ENCODE results near the gene FAM9C.
"Not testable (repeated sequence)": the region's sequence is repeated elsewhere in the genome, so short reads cannot be mapped to it uniquely, and the experiment has no call there.

Gene FAM9C

GRCh38 chrX:13090339-13091110 lies 46.1 kb upstream of the FAM9C start:
- H3K4me3 ChIP-seq (ENCODE audit: low read length), result peak overlapping the region; percentile 57
- TF ChIP-seq EZH2phosphoT487 (IDR thresholded peaks at IDR 0.05; ENCODE audit: low read depth), result no peak
- TF ChIP-seq CTCF (IDR thresholded peaks at IDR 0.05; ENCODE audit: low read depth, low read length), result no peak
- H3K79me2 ChIP-seq (ENCODE audit: low read length), result no peaks in the 10 kb centered on the region; the same call in 1 of the 2 replicates
- peak overlapping the region; percentile 9; the same call in 1 of the 2 replicates for H2AFZ ChIP-seq (ENCODE audit: low read depth, low read length)
- no peaks in the 10 kb centered on the region for H3K9me3 ChIP-seq (ENCODE audit: insufficient read depth, low read length)
- no peaks in the 10 kb centered on the region for H3K27me3 ChIP-seq (ENCODE audit: low read depth, low read length)
- peaks cover 2% of the 10 kb centered on the region for H3K36me3 ChIP-seq (replicated peaks; ENCODE audit: low read depth, low read length)
- peak overlapping the region; percentile 99 for H3K27ac ChIP-seq (ENCODE audit: low read length)
- H3K4me1 ChIP-seq (ENCODE audit: low read length), result peaks cover 83% of the 10 kb centered on the region
- H3K9ac ChIP-seq (ENCODE audit: low read length), result peak overlapping the region; percentile 93
- H3K4me2 ChIP-seq (ENCODE audit: low read length), result peak overlapping the region; percentile 65
- H4K20me1 ChIP-seq (ENCODE audit: insufficient read depth, low read length), result no peaks in the 10 kb centered on the region

- H3K9ac ChIP-seq (ENCODE audit: low read length), result peak overlapping the region; percentile 93
- peaks cover 2% of the 10 kb centered on the region for H3K36me3 ChIP-seq (replicated peaks; ENCODE audit: low read depth, low read length)
- H3K27me3 ChIP-seq (ENCODE audit: low read depth, low read length), result no peaks in the 10 kb centered on the region
- H3K9me3 ChIP-seq (ENCODE audit: insufficient read depth, low read length), result no peaks in the 10 kb centered on the region
- no peaks in the 10 kb centered on the region; the same call in 1 of the 2 replicates for H3K79me2 ChIP-seq (ENCODE audit: low read length)
- no peak overlapping the region for H2AFZ ChIP-seq (ENCODE audit: low read depth, low read length)
- H4K20me1 ChIP-seq (ENCODE audit: insufficient read depth, low read length), result no peaks in the 10 kb centered on the region
- peak overlapping the region; percentile 65 for H3K4me2 ChIP-seq (ENCODE audit: low read length)
- TF ChIP-seq EZH2phosphoT487 (IDR thresholded peaks at IDR 0.05; ENCODE audit: low read depth) (no peak), CTCF (IDR thresholded peaks at IDR 0.05; ENCODE audit: low read depth, low read length) (no peak)
- peaks cover 88% of the 10 kb centered on the region for H3K4me1 ChIP-seq (ENCODE audit: low read length)
- peak overlapping the region; percentile 57; the same call in 1 of the 2 replicates for H3K4me3 ChIP-seq (ENCODE audit: low read length)
- H3K27ac ChIP-seq (ENCODE audit: low read length), result peak overlapping the region; percentile 99
Measured at GRCh38 chrX:13090027-13090338, 45.6 kb upstream of the FAM9C start.

- Histone ChIP-seq H3K9me3 (ENCODE audit: insufficient read depth, low read length) (no peaks in the 10 kb centered on the region), H3K4me2 (ENCODE audit: low read length) (peak overlapping the region; percentile 54), H3K79me2 (ENCODE audit: low read length) (no peaks in the 10 kb centered on the region; the same call in 1 of the 2 replicates), H3K9ac (ENCODE audit: low read length) (peak overlapping the region; percentile 71), H3K27me3 (ENCODE audit: low read depth, low read length) (no peaks in the 10 kb centered on the region), H2AFZ (ENCODE audit: low read depth, low read length) (peak overlapping the region; percentile 22; the same call in 1 of the 2 replicates), H3K36me3 (replicated peaks; ENCODE audit: low read depth, low read length) (peaks cover 2% of the 10 kb centered on the region), H4K20me1 (ENCODE audit: insufficient read depth, low read length) (no peaks in the 10 kb centered on the region), H3K4me3 (ENCODE audit: low read length) (peak overlapping the region; percentile 36; the same call in 1 of the 2 replicates), H3K27ac (ENCODE audit: low read length) (peak overlapping the region; percentile 97), H3K4me1 (ENCODE audit: low read length) (peaks cover 98% of the 10 kb centered on the region)
- TF ChIP-seq CTCF (IDR thresholded peaks at IDR 0.05; ENCODE audit: low read depth, low read length), result no peak
- no peak for TF ChIP-seq EZH2phosphoT487 (IDR thresholded peaks at IDR 0.05; ENCODE audit: low read depth)
Measured at GRCh38 chrX:13088156-13088487, 43.7 kb upstream of the FAM9C start.

- Histone ChIP-seq H3K4me2 (ENCODE audit: low read length) (peak overlapping the region; percentile 54), H3K9me3 (ENCODE audit: insufficient read depth, low read length) (no peaks in the 10 kb centered on the region), H3K79me2 (ENCODE audit: low read length) (no peaks in the 10 kb centered on the region; the same call in 1 of the 2 replicates), H3K27ac (ENCODE audit: low read length) (peak overlapping the region; percentile 97), H3K4me3 (ENCODE audit: low read length) (peak overlapping the region; percentile 36; the same call in 1 of the 2 replicates), H3K4me1 (ENCODE audit: low read length) (peaks cover 98% of the 10 kb centered on the region), H2AFZ (ENCODE audit: low read depth, low read length) (peak overlapping the region; percentile 22; the same call in 1 of the 2 replicates), H3K36me3 (replicated peaks; ENCODE audit: low read depth, low read length) (no peaks in the 10 kb centered on the region), H3K9ac (ENCODE audit: low read length) (peak overlapping the region; percentile 71), H4K20me1 (ENCODE audit: insufficient read depth, low read length) (no peaks in the 10 kb centered on the region), H3K27me3 (ENCODE audit: low read depth, low read length) (no peaks in the 10 kb centered on the region)
- no peak for TF ChIP-seq CTCF (IDR thresholded peaks at IDR 0.05; ENCODE audit: low read depth, low read length)
- TF ChIP-seq EZH2phosphoT487 (IDR thresholded peaks at IDR 0.05; ENCODE audit: low read depth), result no peak
Measured at GRCh38 chrX:13087322-13088155, 43.1 kb upstream of the FAM9C start.

- Histone ChIP-seq H3K9ac (ENCODE audit: low read length) (peak overlapping the region; percentile 59), H3K4me3 (ENCODE audit: low read length) (0 out of 2 replicates have a peak overlapping the region, but pooled peaks have one; percentile 32), H3K27ac (ENCODE audit: low read length) (peak overlapping the region; percentile 97), H3K4me1 (ENCODE audit: low read length) (peaks cover 98% of the 10 kb centered on the region), H3K4me2 (ENCODE audit: low read length) (peak overlapping the region; percentile 52)
- not testable (repeated sequence) for H3K36me3 ChIP-seq (replicated peaks; ENCODE audit: low read depth, low read length); H2AFZ ChIP-seq (ENCODE audit: low read depth, low read length); H3K9me3 ChIP-seq (ENCODE audit: insufficient read depth, low read length); H4K20me1 ChIP-seq (ENCODE audit: insufficient read depth, low read length); H3K27me3 ChIP-seq (ENCODE audit: low read depth, low read length); H3K79me2 ChIP-seq (ENCODE audit: low read length)
Measured at GRCh38 chrX:13086793-13087321, 42.4 kb upstream of the FAM9C start.

All from OCI-LY3 (cell line).